ENCODE results near the gene GBA2. TPM values are rescaled to one million over a fixed set of nuclear protein-coding genes. Genes with fewer than 3 reads are reported as not detected.

GBA2 gene
- total and polyA plus RNA-seq, 2 experiments from 2014 or later = 32.1 to 80.1 TPM

GRCh38 chr9:35714123-35714522 lies 34.9 kb downstream of the GBA2 start (continued):
- TF ChIP-seq CTCF (conservative IDR thresholded peaks at IDR 0.05; ENCODE audit: low read depth in 2 of 2) (no peak), REST (IDR thresholded peaks at IDR 0.05; ENCODE audit: unreplicated experiment) (no peak), ETS1 (IDR thresholded peaks at IDR 0.05) (no peak), EZH2phosphoT487 (IDR thresholded peaks at IDR 0.05; ENCODE audit: unreplicated experiment) (no peak), POLR2AphosphoS5 (IDR thresholded peaks at IDR 0.05; ENCODE audit: low read depth) (no peak), CREB1 (CRISPR knock-in tag; IDR thresholded peaks at IDR 0.05; ENCODE audit: low read depth) (no peak), ZNF331 (CRISPR knock-in tag; IDR thresholded peaks at IDR 0.05; ENCODE audit: low read depth) (no peak), JUNB (IDR thresholded peaks at IDR 0.05; ENCODE audit: unreplicated experiment) (no peak)

GRCh38 chr9:35713578-35713977 lies 35.5 kb downstream of the GBA2 start:
- no peak for ATAC-seq
- Histone ChIP-seq H4K20me1 (replicated peaks; ENCODE audit: insufficient read depth) (peaks cover 6% of the 10 kb centered on the region), H3K9me2 (ENCODE audit: insufficient read depth) (no peaks in the 10 kb centered on the region), H2AFZ (no peak overlapping the region), H3F3A (replicated peaks; ENCODE audit: low read depth) (0 out of 2 replicates have a peak, but pooled peaks cover 3% of the 10 kb centered on the region), H3K4me2 (no peak overlapping the region), H3K27me3 (ENCODE audit: insufficient read depth) (no peaks in the 10 kb centered on the region), H3K36me3 (ENCODE audit: insufficient read depth) (peaks cover 57% of the 10 kb centered on the region), H3K27ac (ENCODE audit: low read depth) (no peak overlapping the region), H3K79me2 (replicated peaks; ENCODE audit: insufficient read depth) (no peaks in the 10 kb centered on the region), H3K4me1 (ENCODE audit: insufficient read depth) (no peaks in the 10 kb centered on the region), H3K4me3 (no peak overlapping the region)
- H3K9me3 Mint-ChIP-seq = no peaks in the 10 kb centered on the region
- peaks cover 4% of the 10 kb centered on the region; the same call in 2 of the 3 replicates for H3K4me1 Mint-ChIP-seq
- no peak overlapping the region; the same call in 2 of the 3 replicates for H3K4me3 Mint-ChIP-seq
- H3K27ac Mint-ChIP-seq = no peak overlapping the region
- peaks cover 81% of the 10 kb centered on the region for H3K36me3 Mint-ChIP-seq (ENCODE audit: low read depth)
- H3K27me3 Mint-ChIP-seq (ENCODE audit: insufficient read depth, low read depth, poor library complexity) = peaks cover 6% of the 10 kb centered on the region
- no peak for DNase-seq (ENCODE audit: low spot score)
- TF ChIP-seq POLR2AphosphoS5 (IDR thresholded peaks at IDR 0.05; ENCODE audit: low read depth) (no peak), STAT1 (IDR thresholded peaks at IDR 0.05; ENCODE audit: unreplicated experiment) (no peak), NANOG (IDR thresholded peaks at IDR 0.05; ENCODE audit: borderline replicate concordance) (no peak), CREB1 (CRISPR knock-in tag; IDR thresholded peaks at IDR 0.05; ENCODE audit: low read depth) (no peak), ZNF331 (CRISPR knock-in tag; IDR thresholded peaks at IDR 0.05; ENCODE audit: low read depth) (no peak), ZNF114 (CRISPR knock-in tag; IDR thresholded peaks at IDR 0.05) (no peak), REST (IDR thresholded peaks at IDR 0.05; ENCODE audit: unreplicated experiment) (no peak), CTCF (conservative IDR thresholded peaks at IDR 0.05; ENCODE audit: low read depth in 2 of 2) (no peak)

All from GM23338 (cell line).